ENCODE data around the gene MAFG. TPM values are rescaled to one million over a fixed set of nuclear protein-coding genes. Genes with fewer than 3 reads are reported as not detected.

MAFG gene
- total and polyA plus RNA-seq, 2 of the 13 experiments (the other 11 are each of a cell fraction or from before 2014, with no cell fraction given) = 14.5 to 20.0 TPM

- TF ChIP-seq ZBTB43 (CRISPR knock-in tag; conservative IDR thresholded peaks at IDR 0.05) (peak; percentile 77), THYN1 (CRISPR knock-in tag; IDR thresholded peaks at IDR 0.05; ENCODE audit: borderline replicate concordance, low read depth) (no peak), ZNF770 (CRISPR knock-in tag; IDR thresholded peaks at IDR 0.05) (peak; percentile 71; the same call in 1 of the 2 replicates), ZSCAN22 (CRISPR knock-in tag; IDR thresholded peaks at IDR 0.05) (0 out of 2 replicates have a peak, but pooled peaks have one; percentile 66), CBX1 (IDR thresholded peaks at IDR 0.05; ENCODE audit: low read depth) (peak; percentile 90), GLI4 (CRISPR knock-in tag; IDR thresholded peaks at IDR 0.05; ENCODE audit: borderline replicate concordance) (peak; percentile 97; the same call in 1 of the 2 replicates), USF2 (IDR thresholded peaks at IDR 0.05; ENCODE audit: low read depth, low read length) (no peak; the same call in 1 of the 2 replicates), USF2 (CRISPR knock-in tag; IDR thresholded peaks at IDR 0.05; ENCODE audit: borderline replicate concordance) (0 out of 2 replicates have a peak, but pooled peaks have one; percentile 51), MIER3 (CRISPR knock-in tag; IDR thresholded peaks at IDR 0.05; ENCODE audit: borderline replicate concordance) (peak; percentile 80; the same call in 1 of the 2 replicates), ZNF563 (CRISPR knock-in tag; IDR thresholded peaks at IDR 0.05) (peak; percentile 99; the same call in 1 of the 2 replicates), ZNF318 (CRISPR knock-in tag; IDR thresholded peaks at IDR 0.05) (peak; percentile 94), ZNF354B (CRISPR knock-in tag; IDR thresholded peaks at IDR 0.05) (peak; percentile 64; the same call in 1 of the 2 replicates)
Measured at GRCh38 chr17:81871387-81872230, 55.9 kb downstream of the MAFG start (continued).

Data from HepG2 (cell line).